AG04449 (cell line): ENCODE results near the gene RNGTT.

ENCODE experiments used
- CTCF ChIA-PET: fragments of 350-600 bp; formaldehyde crosslinking; extraction: SDS; loops from one replicate; lab custom pipeline; 2021; ENCODE audit warnings: antibody characterized with exemption; lab: Yijun Ruan, JAX
- POLR2A ChIA-PET: fragments of 400-600, 350-600 bp; formaldehyde crosslinking; extraction: SDS; loops from one replicate; lab custom pipeline; 2020; ENCODE audit warnings: antibody characterized with exemption, inconsistent platforms; lab: Yijun Ruan, JAX
- DNase-seq: peaks from one replicate; pipeline ENCODE4 v3.0.0-alpha.2; 2010; ENCODE audit warnings: low read depth, low spot score
- H3K4me3 ChIP-seq: 2 replicates; pipeline ENCODE4 v1.5.1; 2011; ENCODE audit warnings: low read depth, mild to moderate bottlenecking, control low read depth, low read length
- CTCF ChIP-seq: IDR thresholded peaks from one replicate; pipeline ENCODE4 v1.5.1; 2011; ENCODE audit warnings: mild to moderate bottlenecking, moderate library complexity, low read length, control low read depth, inconsistent platforms; ENCODE audit not compliant: insufficient read depth; ENCODE audit errors: missing control alignments

The RNGTT gene

GRCh38 chr6:88671624-88672023, 291.8 kb downstream of the RNGTT start:
- DNase-seq = no peak
- ChIA-PET POLR2A (no interaction called here), CTCF (no interaction called here)
- TF ChIP-seq CTCF = no peak
- no peak overlapping the region for H3K4me3 ChIP-seq

GRCh38 chr6:88670369-88670768, 293.0 kb downstream of the RNGTT start:
- POLR2A ChIA-PET = no interaction called here
- DNase-seq = no peak
- H3K4me3 ChIP-seq = no peak overlapping the region
- no peak for TF ChIP-seq CTCF
- CTCF ChIA-PET = no interaction called here

GRCh38 chr6:88669475-88669874, 293.9 kb downstream of the RNGTT start:
- no peak for DNase-seq
- no peak for TF ChIP-seq CTCF
- CTCF ChIA-PET = no interaction called here
- POLR2A ChIA-PET = no interaction called here
- H3K4me3 ChIP-seq = no peak overlapping the region

- ChIA-PET POLR2A (no interaction called here), CTCF (no interaction called here)
- DNase-seq = no peak
- no peak for TF ChIP-seq CTCF
- H3K4me3 ChIP-seq = no peak overlapping the region
Observed at GRCh38 chr6:88666901-88667300, 296.5 kb downstream of the RNGTT start.

GRCh38 chr6:88665131-88665530, 298.3 kb downstream of the RNGTT start:
- no peak for DNase-seq
- CTCF ChIA-PET = no interaction called here
- no peak for TF ChIP-seq CTCF
- H3K4me3 ChIP-seq = no peak overlapping the region
- POLR2A ChIA-PET = no interaction called here

- no peak for TF ChIP-seq CTCF
- DNase-seq = no peak
- CTCF ChIA-PET = no interaction called here
- H3K4me3 ChIP-seq = no peak overlapping the region
- POLR2A ChIA-PET = no interaction called here
Observed at GRCh38 chr6:88663801-88664200, 299.6 kb downstream of the RNGTT start.
